Measurements from ENCODE around the gene BTBD1. TPM values are rescaled to one million over a fixed set of nuclear protein-coding genes. Genes with fewer than 3 reads are reported as not detected.
A peak's percentile ranks its signal among the peaks of the same experiment; 100 is the strongest.

BTBD1 gene
- total RNA-seq, 1 donor from 2014 or later, result 51.3 TPM

GRCh38 chr15:82992436-82992998 lies 74.5 kb downstream of the BTBD1 start:
- intact Hi-C loops (cut with DNase I), result no loop called here
- no peak for DNase-seq (ENCODE audit: extremely low spot score in 2 of 2)
- H3K27ac ChIP-seq, result no peak overlapping the region
- H3K4me1 ChIP-seq, result peaks cover 2% of the 10 kb centered on the region
- no peaks in the 10 kb centered on the region for H3K9me3 ChIP-seq
- no peak overlapping the region for H3K4me3 ChIP-seq
- H3K36me3 ChIP-seq, result peaks cover 0 to 12% of the 10 kb centered on the region in 2 donors
- no peaks in the 10 kb centered on the region for H3K27me3 ChIP-seq
- TF ChIP-seq POLR2A (IDR thresholded peaks at IDR 0.05) (no peak), POLR2AphosphoS5 (IDR thresholded peaks at IDR 0.05; ENCODE audit: insufficient read depth in 1 of 2, low read depth in 1 of 2) (no peak)
- TF ChIP-seq, protein P1, sequence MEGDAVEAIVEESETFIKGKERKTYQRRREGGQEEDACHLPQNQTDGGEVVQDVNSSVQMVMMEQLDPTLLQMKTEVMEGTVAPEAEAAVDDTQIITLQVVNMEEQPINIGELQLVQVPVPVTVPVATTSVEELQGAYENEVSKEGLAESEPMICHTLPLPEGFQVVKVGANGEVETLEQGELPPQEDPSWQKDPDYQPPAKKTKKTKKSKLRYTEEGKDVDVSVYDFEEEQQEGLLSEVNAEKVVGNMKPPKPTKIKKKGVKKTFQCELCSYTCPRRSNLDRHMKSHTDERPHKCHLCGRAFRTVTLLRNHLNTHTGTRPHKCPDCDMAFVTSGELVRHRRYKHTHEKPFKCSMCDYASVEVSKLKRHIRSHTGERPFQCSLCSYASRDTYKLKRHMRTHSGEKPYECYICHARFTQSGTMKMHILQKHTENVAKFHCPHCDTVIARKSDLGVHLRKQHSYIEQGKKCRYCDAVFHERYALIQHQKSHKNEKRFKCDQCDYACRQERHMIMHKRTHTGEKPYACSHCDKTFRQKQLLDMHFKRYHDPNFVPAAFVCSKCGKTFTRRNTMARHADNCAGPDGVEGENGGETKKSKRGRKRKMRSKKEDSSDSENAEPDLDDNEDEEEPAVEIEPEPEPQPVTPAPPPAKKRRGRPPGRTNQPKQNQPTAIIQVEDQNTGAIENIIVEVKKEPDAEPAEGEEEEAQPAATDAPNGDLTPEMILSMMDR (IDR thresholded peaks at IDR 0.05), result no peak

DNA sequence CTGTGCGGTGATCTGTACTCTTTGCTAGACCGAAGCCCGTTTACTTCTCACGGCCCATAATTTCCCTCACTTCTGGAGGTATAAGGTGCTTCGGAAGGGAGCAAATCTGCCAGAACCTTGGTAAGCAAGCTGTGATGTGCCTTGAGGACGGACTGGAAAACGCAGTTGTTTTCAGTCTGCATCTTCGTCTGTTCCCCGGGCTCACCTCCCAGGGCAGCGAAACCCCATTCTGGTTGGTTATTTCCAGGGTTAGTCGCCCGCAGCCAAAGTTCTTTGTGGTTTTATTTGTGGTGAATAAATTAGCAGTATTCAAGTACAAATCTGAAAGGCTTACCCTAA lies 80.6 kb downstream of the BTBD1 start:
- peaks cover 0 to 12% of the 10 kb centered on the region in 2 donors for H3K36me3 ChIP-seq
- peak overlapping the region; percentile 60 to 96 for H3K4me3 ChIP-seq
- H3K9me3 ChIP-seq, result no peaks in the 10 kb centered on the region
- intact Hi-C loops (cut with DNase I), result no loop called here
- no peak for DNase-seq (ENCODE audit: extremely low spot score in 2 of 2)
- peak overlapping the region; percentile 76 for H3K27ac ChIP-seq
- no peaks in the 10 kb centered on the region for H3K27me3 ChIP-seq
- TF ChIP-seq POLR2AphosphoS5 (IDR thresholded peaks at IDR 0.05; ENCODE audit: insufficient read depth in 1 of 2, low read depth in 1 of 2) (no peak), POLR2A (IDR thresholded peaks at IDR 0.05) (no peak)
- TF ChIP-seq, protein P1 (IDR thresholded peaks at IDR 0.05), result no peak
- peaks cover 19% of the 10 kb centered on the region for H3K4me1 ChIP-seq

- Histone ChIP-seq H3K9me3 (no peaks in the 10 kb centered on the region), H3K27me3 (no peaks in the 10 kb centered on the region), H3K36me3 (peaks cover 0 to 12% of the 10 kb centered on the region in 2 donors), H3K4me3 (peak within 1 kb of the TSS; percentile 60 to 96), H3K4me1 (peaks cover 19% of the 10 kb centered on the region), H3K27ac (peak within 1 kb of the TSS; percentile 76)
- peak in 1 of 2 donors; percentile 95 for DNase-seq (ENCODE audit: extremely low spot score in 2 of 2)
- TF ChIP-seq, protein P1 (IDR thresholded peaks at IDR 0.05), result peak in 1 of 3 experiments; percentile 24
- no peak for TF ChIP-seq POLR2A (IDR thresholded peaks at IDR 0.05)
- peak; percentile 80 to 91 for TF ChIP-seq POLR2AphosphoS5 (IDR thresholded peaks at IDR 0.05; ENCODE audit: insufficient read depth in 1 of 2, low read depth in 1 of 2)
- intact Hi-C loops (cut with DNase I), result no loop called here
These were observed 81.2 kb downstream of the BTBD1 start, which contains the start of gene RAMAC for GRCh38 chr15:82985688-82986441. TSS of gene RAMAC (plus strand) at chr15:82986210. CDS start at chr15:82989019, 2,809 bp downstream.

DNA sequence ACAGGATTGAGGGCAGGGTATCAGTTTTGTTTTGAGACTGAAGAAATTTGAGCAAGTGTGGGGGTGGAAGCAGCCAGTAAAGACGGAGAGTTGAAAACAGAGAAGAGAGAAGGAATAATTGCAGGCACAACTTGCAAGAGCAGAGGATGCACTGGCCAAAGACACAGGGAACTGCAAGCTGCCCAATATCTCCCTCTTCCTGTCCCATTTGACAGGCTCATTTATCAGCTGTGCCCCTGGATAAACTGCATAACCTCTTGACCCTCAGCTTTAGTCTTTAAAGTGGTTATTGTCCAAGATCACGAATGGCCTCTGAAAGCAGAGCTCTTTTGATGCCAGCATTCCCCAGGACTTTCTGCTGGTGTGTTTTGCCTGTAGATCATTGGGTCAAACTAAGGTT lies 86.1 kb downstream of the BTBD1 start:
- Histone ChIP-seq H3K4me1 (peaks cover 6% of the 10 kb centered on the region), H3K4me3 (no peak overlapping the region), H3K27ac (no peak overlapping the region), H3K36me3 (no peaks in the 10 kb centered on the region), H3K27me3 (no peaks in the 10 kb centered on the region), H3K9me3 (no peaks in the 10 kb centered on the region)
- TF ChIP-seq, protein P1 (IDR thresholded peaks at IDR 0.05), result no peak
- TF ChIP-seq POLR2AphosphoS5 (IDR thresholded peaks at IDR 0.05; ENCODE audit: insufficient read depth in 1 of 2, low read depth in 1 of 2) (no peak), POLR2A (IDR thresholded peaks at IDR 0.05) (no peak)
- intact Hi-C loops (cut with DNase I), result no loop called here
- no peak for DNase-seq (ENCODE audit: extremely low spot score in 2 of 2)

DNA sequence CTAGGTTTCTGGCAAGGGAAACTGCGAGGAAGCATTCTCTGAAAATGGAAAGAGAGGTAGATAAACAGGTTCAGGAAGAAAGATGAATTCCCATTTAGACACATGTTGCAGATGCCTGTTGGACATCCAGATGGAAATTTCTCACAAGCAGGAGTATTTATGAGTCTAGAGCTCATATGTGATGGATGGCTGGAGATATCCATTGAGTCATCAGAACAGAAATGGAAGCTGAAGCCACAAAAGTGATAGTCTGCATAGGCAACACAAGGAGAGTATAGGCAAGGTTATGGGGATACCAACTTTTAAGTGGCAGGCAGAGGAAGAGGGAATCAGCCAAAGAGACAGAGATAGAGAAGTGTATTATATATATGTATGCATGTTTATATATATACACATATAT lies 87.3 kb downstream of the BTBD1 start:
- DNase-seq (ENCODE audit: extremely low spot score in 2 of 2), result no peak
- H3K9me3 ChIP-seq, result no peaks in the 10 kb centered on the region
- intact Hi-C loops (cut with DNase I), result no loop called here
- no peak overlapping the region for H3K4me3 ChIP-seq
- H3K27me3 ChIP-seq, result no peaks in the 10 kb centered on the region
- TF ChIP-seq, protein P1 (IDR thresholded peaks at IDR 0.05), result no peak
- TF ChIP-seq POLR2A (IDR thresholded peaks at IDR 0.05), result no peak
- TF ChIP-seq POLR2AphosphoS5 (IDR thresholded peaks at IDR 0.05; ENCODE audit: insufficient read depth in 1 of 2, low read depth in 1 of 2), result no peak
- no peaks in the 10 kb centered on the region for H3K36me3 ChIP-seq
- H3K4me1 ChIP-seq, result no peaks in the 10 kb centered on the region
- no peak overlapping the region for H3K27ac ChIP-seq
